Fibroblast of lung (primary cell): ENCODE measurements around the gene GRK5. TPM values are rescaled to one million over a fixed set of nuclear protein-coding genes. Genes with fewer than 3 reads are reported as not detected.

Experiments
- DNase-seq, 2 donors: peaks; one replicate each; pipeline versions ENCODE4 v3.0.0 to v3.0.0-alpha.2; 2010; ENCODE audit warnings: low read depth in 2 of 2
- H2AFZ ChIP-seq: 2 replicates; pipeline ENCODE4 v1.5.1; 2012; ENCODE audit warnings: low read length, control low read depth, inconsistent platforms
- H3K27ac ChIP-seq: 2 replicates; pipeline ENCODE4 v1.5.1; 2011; ENCODE audit warnings: low read length, control low read depth; ENCODE audit not compliant: insufficient read depth
- H3K27me3 ChIP-seq: 2 replicates; pipeline ENCODE4 v1.5.1; 2011; ENCODE audit warnings: mild to moderate bottlenecking, low read length; ENCODE audit not compliant: control insufficient read depth, insufficient read depth
- H3K36me3 ChIP-seq: 2 replicates; pipeline ENCODE4 v1.5.1; 2011; ENCODE audit warnings: low read length; ENCODE audit not compliant: control insufficient read depth, insufficient read depth
- H3K4me1 ChIP-seq: 2 replicates; pipeline ENCODE4 v1.5.1; 2011; ENCODE audit warnings: low read length; ENCODE audit not compliant: control insufficient read depth, insufficient read depth; ENCODE audit errors: extremely low read depth
- H3K4me2 ChIP-seq: 2 replicates; pipeline ENCODE4 v1.5.1; 2011; ENCODE audit warnings: low read length, control low read depth; ENCODE audit not compliant: insufficient read depth; ENCODE audit errors: extremely low read depth
- H3K4me3 ChIP-seq, 4 experiments: fragments of 200-600 bp in 1 of 4; sonication (generic) in 1 of 4; replicated peaks in 1 of 4; 2 replicates each; pipeline ENCODE4 v1.5.1; 2011 to 2016; ENCODE audit warnings: low read length in 4 of 4, low read depth in 3 of 4, mild to moderate bottlenecking in 3 of 4, control low read depth in 2 of 4, inconsistent platforms in 1 of 4, mixed read lengths in 1 of 4; ENCODE audit not compliant: insufficient read depth in 1 of 4; ENCODE audit errors: control extremely low read depth in 1 of 4
- H3K79me2 ChIP-seq: 2 replicates; pipeline ENCODE4 v1.5.1; 2012; ENCODE audit warnings: mild to moderate bottlenecking, low read length, inconsistent platforms; ENCODE audit not compliant: control insufficient read depth, insufficient read depth
- H3K9ac ChIP-seq: 2 replicates; pipeline ENCODE4 v1.5.1; 2011; ENCODE audit warnings: mild to moderate bottlenecking, low read length, control low read depth; ENCODE audit not compliant: insufficient read depth
- H3K9me3 ChIP-seq: 2 replicates; pipeline ENCODE4 v1.5.1; 2012; ENCODE audit warnings: low read depth, low read length; ENCODE audit not compliant: control insufficient read depth, insufficient read depth
- H4K20me1 ChIP-seq: 2 replicates; pipeline ENCODE4 v1.5.1; 2011; ENCODE audit warnings: low read length; ENCODE audit not compliant: control insufficient read depth, insufficient read depth; ENCODE audit errors: extremely low read depth
- CTCF ChIP-seq, 2 donors: IDR thresholded peaks in 1 of 2; conservative IDR thresholded peaks in 1 of 2; 1 replicate in 1 of 2; 2 replicates in 1 of 2; pipeline ENCODE4 v1.5.1; 2011 to 2012; ENCODE audit warnings: low read length in 2 of 2, control low read depth in 1 of 2, inconsistent platforms in 1 of 2, low read depth in 1 of 2, mild to moderate bottlenecking in 1 of 2
- EZH2 ChIP-seq: IDR thresholded peaks from 2 replicates; pipeline ENCODE4 v1.5.1; 2012; ENCODE audit warnings: low read length, control low read depth, mild to moderate bottlenecking; ENCODE audit errors: missing control alignments
- polyA plus RNA-seq, 2 donors: library from polyadenylated mRNA; depleted of rRNA in 1 of 2; stranded (reverse) in 1 of 2; unstranded in 1 of 2; fragments of >200 nt; gene quantifications; 2 replicates each; pipeline ENCODE4 v1.2.1, GENCODE V29; 2011 to 2012; ENCODE audit warnings: missing spikeins in 1 of 2
- total RNA-seq: library from RNA; depleted of rRNA; stranded (reverse); fragments of >200 nt; gene quantifications from 2 replicates; pipeline ENCODE4 v1.2.1, GENCODE V29; 2014

GRK5 gene
- total and polyA plus RNA-seq, 2 donors (not counting 1 experiment from before 2014, with no cell fraction given): 24.1 to 90.3 TPM

- no peaks in the 10 kb centered on the region for H4K20me1 ChIP-seq
- peaks cover 24% of the 10 kb centered on the region for H3K27me3 ChIP-seq
- no peak overlapping the region for H3K4me3 ChIP-seq
- H3K4me1 ChIP-seq: no peaks in the 10 kb centered on the region
- H3K79me2 ChIP-seq: no peaks in the 10 kb centered on the region
- no peaks in the 10 kb centered on the region for H3K36me3 ChIP-seq
- no peak overlapping the region for H3K9ac ChIP-seq
- no peak for DNase-seq
- H3K4me2 ChIP-seq: no peak overlapping the region
- no peak overlapping the region for H3K27ac ChIP-seq
- no peak overlapping the region for H2AFZ ChIP-seq
- H3K9me3 ChIP-seq: no peaks in the 10 kb centered on the region
- TF ChIP-seq CTCF (conservative IDR thresholded peaks at IDR 0.05 in 1 of 2, IDR thresholded peaks at IDR 0.05 in 1 of 2; ENCODE audit: low read depth in 1 of 2, low read length in 2 of 2) (no peak), EZH2 (no peak)
These were observed 263.7 kb downstream of the GRK5 start for GRCh38 chr10:119470920-119471702.

DNA sequence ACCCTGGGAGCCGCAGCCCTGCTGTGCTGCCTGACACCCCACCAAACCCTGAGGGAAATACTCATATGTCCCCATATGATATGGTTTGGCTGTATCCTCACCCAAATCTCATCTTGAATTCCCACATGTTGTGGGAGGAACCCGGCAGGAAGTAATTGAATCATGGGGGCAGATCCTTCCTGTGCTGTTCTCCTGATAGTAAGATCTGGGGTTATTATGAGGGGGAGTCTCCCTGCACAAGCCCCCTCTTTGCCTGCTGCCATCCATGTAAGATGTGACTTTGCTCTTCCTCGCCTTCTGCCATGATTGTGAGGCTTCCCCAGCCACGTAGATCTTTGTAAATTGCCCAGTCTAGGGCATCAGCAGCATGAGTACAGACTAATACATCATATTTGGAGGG is 266.4 kb downstream of the GRK5 start:
- Histone ChIP-seq H3K9ac (no peak overlapping the region), H3K36me3 (no peaks in the 10 kb centered on the region), H3K4me1 (no peaks in the 10 kb centered on the region), H3K27me3 (peaks cover 33% of the 10 kb centered on the region), H3K4me3 (no peak overlapping the region), H3K79me2 (no peaks in the 10 kb centered on the region), H3K4me2 (no peak overlapping the region), H3K27ac (no peak overlapping the region), H4K20me1 (no peaks in the 10 kb centered on the region), H2AFZ (no peak overlapping the region), H3K9me3 (no peaks in the 10 kb centered on the region)
- no peak for DNase-seq
- TF ChIP-seq CTCF (conservative IDR thresholded peaks at IDR 0.05 in 1 of 2, IDR thresholded peaks at IDR 0.05 in 1 of 2; ENCODE audit: low read depth in 1 of 2, low read length in 2 of 2) (no peak), EZH2 (no peak)

DNA sequence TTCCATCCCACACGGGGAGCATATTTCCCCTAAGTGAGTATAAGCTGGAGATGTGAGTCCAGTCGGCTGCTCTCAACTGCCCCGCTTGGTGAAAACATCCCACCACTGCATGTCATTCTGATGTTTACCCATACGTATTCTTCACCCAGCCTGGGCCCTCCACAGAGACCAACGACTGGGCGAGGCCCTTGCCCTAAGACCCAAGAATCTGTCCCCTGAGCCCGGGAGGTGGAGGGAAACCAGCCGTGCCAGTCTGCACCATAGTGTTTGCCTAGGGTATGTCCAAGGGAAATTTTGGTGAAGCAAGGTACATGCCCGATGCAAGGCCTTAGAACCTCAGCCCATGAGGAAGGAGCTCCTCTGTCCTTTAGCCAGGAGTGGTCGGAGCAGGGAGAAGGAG is 267.2 kb downstream of the GRK5 start:
- H4K20me1 ChIP-seq: no peaks in the 10 kb centered on the region
- H3K9me3 ChIP-seq: no peaks in the 10 kb centered on the region
- no peak for DNase-seq
- peaks cover 41% of the 10 kb centered on the region for H3K27me3 ChIP-seq
- no peaks in the 10 kb centered on the region for H3K36me3 ChIP-seq
- no peaks in the 10 kb centered on the region for H3K4me1 ChIP-seq
- H3K9ac ChIP-seq: no peak overlapping the region
- no peaks in the 10 kb centered on the region for H3K79me2 ChIP-seq
- H3K27ac ChIP-seq: no peak overlapping the region
- H3K4me3 ChIP-seq: no peak overlapping the region
- no peak overlapping the region for H2AFZ ChIP-seq
- H3K4me2 ChIP-seq: no peak overlapping the region
- TF ChIP-seq EZH2: no peak
- no peak for TF ChIP-seq CTCF (conservative IDR thresholded peaks at IDR 0.05 in 1 of 2, IDR thresholded peaks at IDR 0.05 in 1 of 2; ENCODE audit: low read depth in 1 of 2, low read length in 2 of 2)
